ENCODE results near the gene TBC1D8.
A peak's percentile ranks its signal among the peaks of the same experiment; 100 is the strongest.
"Not testable (repeated sequence)": the region's sequence is repeated elsewhere in the genome, so short reads cannot be mapped to it uniquely, and the experiment has no call there.

TBC1D8 gene

DNA sequence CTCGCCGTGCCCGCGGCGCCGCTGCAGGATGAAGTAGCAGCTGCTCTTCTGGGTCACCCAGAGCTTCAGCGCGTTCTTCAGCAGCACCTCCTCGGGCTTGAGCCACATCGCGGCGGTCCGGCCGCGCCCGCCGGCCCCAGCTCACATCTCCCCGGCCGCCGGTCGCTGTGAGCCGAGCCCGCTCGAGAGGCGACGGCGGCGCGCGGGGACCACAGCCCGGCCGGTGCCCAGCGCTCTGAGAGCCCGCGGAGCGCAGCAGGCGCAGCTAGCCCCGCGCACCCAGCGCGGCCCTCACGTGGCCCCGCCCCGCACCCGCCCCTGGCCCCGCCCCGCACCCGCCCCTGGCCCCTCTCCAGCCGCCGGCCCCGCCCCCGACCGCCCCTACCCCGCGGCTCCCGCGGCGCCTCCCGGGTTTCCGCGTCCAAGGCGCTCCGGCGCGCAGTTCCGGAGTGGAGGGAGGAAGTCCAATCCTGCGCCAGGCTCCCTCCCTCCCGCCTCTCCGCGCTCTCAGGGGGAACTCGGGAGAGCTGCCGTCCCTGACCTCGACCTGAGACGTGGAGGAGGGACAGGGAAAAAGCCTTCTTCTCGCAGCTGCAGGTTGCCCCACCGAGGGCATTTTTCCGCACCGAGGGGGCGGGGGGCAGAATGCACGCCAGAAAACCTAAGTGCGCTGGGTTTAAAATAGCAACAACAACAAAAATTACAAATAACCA is at the start of gene TBC1D8:
Gene TBC1D8, minus strand, starts transcription at position 237 of the 713 bp plus-strand sequence. Its CDS starts 129 bp downstream, at position 108.
- DNase-seq: peak; percentile 44

DNA sequence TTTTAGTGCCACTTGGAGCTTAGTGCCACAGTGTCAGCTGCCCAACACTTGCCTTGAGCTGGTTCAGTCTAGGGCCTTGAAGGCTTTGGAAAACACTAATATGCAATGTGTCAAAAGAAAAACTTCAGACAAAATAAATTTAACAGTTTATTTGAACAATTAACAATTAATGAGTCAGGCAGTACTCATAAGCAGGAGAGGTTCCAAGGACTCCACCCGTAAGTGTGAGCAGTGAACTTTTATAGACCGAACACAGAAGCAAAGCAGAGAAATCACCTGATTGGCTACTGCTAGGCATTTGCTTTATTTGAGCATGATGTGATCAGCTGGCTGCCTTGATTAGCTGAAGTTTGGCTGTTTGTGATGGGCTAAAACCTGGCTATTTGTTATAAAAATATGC is 49.5 kb upstream of the TBC1D8 start:
- no peak for DNase-seq

GRCh38 chr2:101199251-101199791 is 48.1 kb upstream of the TBC1D8 start:
- DNase-seq: no peak

DNA sequence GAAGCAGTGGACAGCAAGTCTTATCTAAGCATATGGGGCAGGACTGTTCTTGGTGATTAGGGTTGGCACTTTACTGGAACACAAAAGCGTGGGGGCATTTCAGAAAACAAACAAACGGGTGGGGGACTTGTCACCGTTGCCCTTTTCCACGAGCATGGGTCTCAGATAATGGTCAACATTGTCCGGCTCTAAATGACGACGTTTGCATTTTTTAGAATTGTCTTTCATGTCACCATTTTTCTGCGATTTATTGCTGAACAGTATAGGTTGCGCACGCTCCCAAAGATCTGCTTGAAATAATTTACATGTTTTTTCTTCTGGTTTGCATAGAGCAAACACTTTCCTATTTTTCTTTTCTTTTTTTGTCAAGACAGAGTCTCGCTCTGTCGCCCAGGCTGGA is 46.6 kb upstream of the TBC1D8 start:
- DNase-seq: no peak

DNA sequence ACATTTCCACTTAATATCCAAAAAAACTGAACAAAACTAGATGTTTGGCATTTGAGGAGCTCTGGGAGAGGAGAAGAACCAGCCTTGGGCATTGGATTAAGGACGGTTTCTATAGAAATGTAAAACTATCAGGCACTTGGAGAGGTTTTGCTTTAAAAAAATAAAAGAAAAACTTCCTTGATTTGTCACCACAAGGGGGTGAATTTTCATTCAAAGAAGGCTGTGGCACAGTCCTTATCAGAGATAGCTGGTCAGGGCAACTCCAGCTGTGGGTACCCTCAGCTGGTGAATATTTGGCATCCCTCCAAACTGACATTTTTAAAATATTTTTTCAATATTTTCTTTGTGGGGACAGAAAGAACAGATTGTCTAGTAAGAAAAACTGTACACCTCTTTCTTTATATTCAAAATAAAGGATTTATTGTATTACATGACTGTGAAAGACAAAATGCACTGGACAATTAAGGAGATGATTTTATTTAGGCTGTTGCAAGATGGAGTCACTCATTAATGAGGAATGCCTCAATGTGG is 46.1 kb upstream of the TBC1D8 start:
- peak; percentile 30 for DNase-seq

DNA sequence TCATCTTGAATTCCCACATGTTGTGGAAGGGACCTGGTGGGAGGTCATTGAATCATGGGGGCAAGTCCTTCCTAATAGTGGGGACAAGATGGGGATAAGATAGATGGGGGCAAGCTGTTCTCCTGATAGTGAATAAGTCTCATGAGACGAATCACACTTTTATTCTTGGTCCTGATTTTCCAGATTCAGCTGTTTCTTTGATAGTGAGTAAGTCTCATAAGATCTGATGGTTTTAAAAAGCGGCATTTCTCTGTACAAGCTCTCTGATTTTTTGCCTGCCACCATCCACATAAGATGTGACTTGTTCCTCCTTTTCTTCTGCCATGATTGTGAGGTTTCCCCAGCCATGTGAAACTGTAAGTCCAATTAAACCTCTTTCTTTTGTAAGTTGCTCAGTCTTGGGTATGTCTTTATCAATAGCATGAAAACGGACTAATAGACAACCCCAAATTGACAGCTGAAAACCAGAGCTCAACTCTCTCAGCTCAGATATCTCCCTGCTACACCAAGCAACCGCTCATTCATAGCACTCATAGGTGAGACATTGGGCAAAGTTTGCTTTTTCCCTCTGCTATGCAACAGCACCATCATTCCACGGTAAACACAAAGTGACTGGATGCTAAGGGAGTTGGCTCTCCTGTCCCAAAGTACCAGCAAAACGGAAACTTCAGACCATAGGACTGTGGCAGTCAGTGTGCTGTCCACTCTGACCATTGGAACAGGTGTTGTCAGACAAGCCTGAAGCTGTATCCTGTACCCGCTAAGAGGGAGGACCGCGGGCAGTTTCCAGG is 44.9 kb upstream of the TBC1D8 start:
- DNase-seq: no peak

- no peak for DNase-seq
These were observed 41.9 kb upstream of the TBC1D8 start for GRCh38 chr2:101193033-101193626.

- peak; percentile 93 for DNase-seq
These were observed 39.8 kb upstream of the TBC1D8 start for GRCh38 chr2:101190747-101191516.

DNA sequence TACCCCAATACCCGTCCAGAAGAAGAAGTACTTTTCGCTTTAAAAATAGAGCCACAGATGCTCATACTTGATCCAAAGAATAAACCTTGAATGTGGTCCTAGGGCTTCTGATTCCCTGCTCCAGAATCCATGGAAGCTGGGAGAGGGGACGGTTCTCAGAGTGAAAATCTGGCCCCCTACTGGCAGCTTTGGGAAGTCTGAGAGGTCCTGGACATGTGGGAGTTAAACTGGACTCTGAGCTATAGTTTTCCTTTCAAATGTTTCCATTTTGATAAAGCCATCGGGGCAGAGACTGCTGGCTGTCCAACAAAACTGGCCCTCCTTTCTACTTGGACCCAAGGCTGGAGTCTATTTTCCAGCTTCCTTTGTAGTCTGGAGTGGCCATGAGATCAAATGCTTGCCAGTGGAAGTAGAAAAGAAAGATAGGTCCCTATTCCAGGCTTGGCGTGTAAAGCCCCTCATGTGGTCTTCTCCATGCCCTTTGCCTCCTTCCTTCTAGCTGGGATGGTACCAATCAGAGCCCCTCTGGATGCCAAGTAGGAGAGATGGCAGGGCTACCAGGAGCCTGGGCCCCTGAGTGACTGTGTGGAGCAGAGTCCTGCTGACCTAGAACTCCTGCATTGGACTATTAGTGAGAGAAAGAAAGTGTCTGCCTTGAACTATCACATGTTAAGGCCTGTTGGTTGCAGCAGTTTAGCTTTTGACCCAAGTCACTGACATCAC is 37.7 kb upstream of the TBC1D8 start:
- no peak for DNase-seq

- DNase-seq: no peak
These were observed 35.9 kb upstream of the TBC1D8 start for GRCh38 chr2:101187131-101187530.

DNA sequence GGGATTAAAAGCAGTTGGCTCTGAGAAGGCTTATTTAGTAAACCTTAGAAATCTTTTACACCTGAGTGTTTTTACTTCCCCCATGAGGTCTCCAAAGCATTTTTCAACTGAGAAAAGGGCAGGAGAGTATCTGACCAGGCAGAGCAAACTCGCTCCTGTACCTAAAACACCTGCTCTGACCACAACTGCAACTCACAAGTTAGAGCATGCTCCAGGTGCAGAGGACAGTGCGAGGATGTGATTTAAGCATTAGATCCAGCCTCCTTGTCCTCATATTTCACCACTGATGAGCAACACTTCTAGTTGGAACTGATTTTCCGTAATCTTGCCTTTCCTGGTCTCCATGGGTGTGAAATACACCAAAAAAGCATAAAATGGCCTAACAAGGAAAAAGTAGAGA is 34.5 kb upstream of the TBC1D8 start:
- DNase-seq: no peak

DNA sequence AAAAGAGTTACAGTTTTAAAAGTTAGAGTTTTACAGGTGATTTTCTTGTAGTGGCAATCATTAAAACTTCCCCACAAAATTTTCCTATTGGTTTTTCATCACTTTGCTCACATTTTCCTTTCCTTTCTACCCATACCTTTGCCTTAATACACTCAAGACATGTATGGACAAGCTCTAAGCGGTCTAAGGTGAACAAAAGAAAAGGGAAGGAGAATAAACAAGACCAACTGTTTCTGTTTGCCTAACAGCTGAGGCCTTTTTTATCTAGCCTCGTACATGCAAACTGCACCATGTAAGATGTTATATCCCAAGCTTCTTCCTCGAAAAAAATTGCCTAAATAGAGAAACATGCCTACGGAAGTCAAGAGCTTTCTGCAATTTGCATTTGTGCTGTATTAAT is 33.9 kb upstream of the TBC1D8 start:
- no peak for DNase-seq

DNA sequence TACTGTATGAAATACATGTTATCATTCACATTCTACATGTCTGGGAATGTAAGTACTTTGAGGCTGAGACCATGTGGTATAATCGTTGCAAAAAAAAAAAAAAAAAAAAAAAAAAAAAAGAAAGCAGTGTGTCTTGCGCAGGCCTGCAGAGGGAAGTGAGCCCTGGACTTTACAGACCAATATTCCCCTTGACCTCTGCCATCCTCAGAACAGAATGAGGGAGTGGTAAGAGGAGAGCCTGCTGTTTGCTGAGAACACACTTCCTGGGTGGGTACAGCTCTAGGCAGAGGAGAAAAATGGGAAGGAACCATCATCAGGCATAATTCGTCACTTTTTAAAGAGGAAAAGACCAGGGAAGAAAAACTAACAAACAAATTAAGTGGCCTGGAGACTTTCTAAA is 28.8 kb upstream of the TBC1D8 start:
- DNase-seq: peak; percentile 98

DNA sequence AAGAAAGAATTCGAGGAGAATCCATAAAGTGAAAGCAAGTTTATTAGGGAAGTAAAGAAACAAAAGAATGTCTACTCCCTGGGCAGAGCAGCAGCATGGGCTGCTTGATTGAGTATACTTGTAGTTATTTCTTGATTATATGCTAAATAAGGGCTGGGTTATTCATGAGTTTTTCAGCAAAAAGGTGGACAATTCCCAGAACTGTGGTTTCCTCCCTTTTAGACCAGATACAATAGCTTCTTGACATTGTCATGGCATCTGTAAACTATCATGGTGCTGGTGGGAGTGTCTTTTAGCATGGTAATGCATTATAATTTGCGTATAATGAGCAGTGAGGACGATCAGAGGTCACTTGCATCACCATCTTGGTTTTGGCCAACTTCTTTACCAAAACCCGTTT is 25.6 kb upstream of the TBC1D8 start:
- no peak for DNase-seq

DNA sequence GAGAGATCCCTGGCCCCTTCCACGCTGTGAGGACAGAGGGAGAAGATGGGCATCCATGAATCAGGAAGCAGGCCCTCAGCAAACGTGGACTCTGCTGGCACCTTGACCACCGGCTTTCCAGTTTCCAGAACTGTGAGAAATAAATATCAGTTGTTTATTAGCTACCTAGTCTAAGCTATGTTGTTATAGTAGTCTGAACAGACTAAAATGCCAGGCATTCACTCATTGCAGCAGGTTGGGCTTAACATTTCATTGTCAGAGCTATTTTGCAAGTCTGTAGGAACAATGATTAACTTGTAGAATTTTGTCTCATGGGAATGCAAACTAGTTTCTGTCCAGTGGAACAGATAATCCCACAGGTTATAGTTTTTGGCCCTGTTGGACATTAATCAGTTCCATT is 24.8 kb upstream of the TBC1D8 start:
- DNase-seq: no peak

- DNase-seq: peak; percentile 60
These were observed 22.6 kb upstream of the TBC1D8 start for GRCh38 chr2:101173707-101174295.

DNA sequence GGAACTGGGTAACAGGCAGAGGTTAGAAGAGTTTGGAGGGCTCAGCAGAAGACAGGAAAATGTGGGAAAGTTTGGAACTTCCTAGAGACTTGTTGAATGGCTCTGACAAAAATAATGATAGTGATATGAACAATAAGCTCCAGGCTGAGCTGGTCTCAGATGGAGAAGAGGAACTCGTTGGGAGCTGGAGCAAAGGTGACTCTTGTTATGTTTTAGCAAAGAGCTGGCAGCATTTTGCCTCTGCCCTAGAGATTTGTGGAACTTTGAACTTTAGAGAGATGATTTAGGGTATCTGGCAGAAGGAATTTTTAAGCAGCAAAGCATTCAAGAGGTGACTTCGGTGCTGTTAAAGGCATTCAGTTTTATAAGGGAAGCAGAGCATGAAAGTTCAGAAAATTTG is 18.6 kb upstream of the TBC1D8 start:
- not testable (repeated sequence) for DNase-seq

- DNase-seq: no peak
These were observed 17.5 kb upstream of the TBC1D8 start for GRCh38 chr2:101168706-101169105.

- DNase-seq: peak; percentile 90
These were observed 16.4 kb upstream of the TBC1D8 start for GRCh38 chr2:101167532-101167931.

DNA sequence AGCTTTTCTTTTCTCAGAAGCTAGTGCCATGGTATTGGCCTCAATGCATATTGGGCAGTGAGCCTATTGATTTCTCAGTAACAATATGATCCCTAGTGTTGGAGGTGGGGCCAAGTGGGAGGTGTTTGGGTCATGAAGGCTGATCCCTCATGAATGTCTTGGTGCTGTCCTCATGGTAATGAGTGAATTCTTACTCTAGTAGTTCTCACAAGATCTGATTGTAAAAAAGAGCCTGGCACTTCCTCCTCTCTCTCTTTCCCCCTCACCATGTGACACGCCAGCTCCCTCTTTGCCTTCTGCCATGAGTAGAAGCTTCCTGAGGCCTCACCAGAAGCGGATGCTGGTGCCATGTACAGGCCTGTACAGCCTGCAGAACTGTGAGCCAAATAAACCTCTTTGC is 12.8 kb upstream of the TBC1D8 start:
- DNase-seq: no peak

- no peak for DNase-seq
These were observed 11.6 kb upstream of the TBC1D8 start for GRCh38 chr2:101162561-101163330.

Data from MV-4-11 (cell line).